ENCODE measurements around the gene YWHAB.

Gene YWHAB

GRCh38 chr20:44894959-44895358 is 9.5 kb downstream of the YWHAB start:
- Histone ChIP-seq H2AFZ (ENCODE audit: low read length) (no peak overlapping the region), H3K9me3 (ENCODE audit: low read length) (no peaks in the 10 kb centered on the region), H3K27ac (ENCODE audit: low read depth, low read length, poor library complexity, severe bottlenecking) (no peak overlapping the region), H3K9ac (ENCODE audit: low read length) (no peak overlapping the region), H3K36me3 (ENCODE audit: insufficient read depth, low read length) (peaks cover 64% of the 10 kb centered on the region), H3K4me3 (ENCODE audit: low read depth, low read length, poor library complexity, severe bottlenecking) (no peak overlapping the region), H3K27me3 (ENCODE audit: insufficient read depth, low read length) (no peaks in the 10 kb centered on the region), H3K79me2 (ENCODE audit: insufficient read depth, low read length) (peaks cover 99% of the 10 kb centered on the region), H4K20me1 (ENCODE audit: insufficient read depth, low read length) (peaks cover 10% of the 10 kb centered on the region; the same call in 1 of the 2 replicates), H3F3A (ENCODE audit: insufficient read depth, low read length) (no peaks in the 10 kb centered on the region), H3K4me2 (ENCODE audit: low read length) (no peak overlapping the region), H3K4me1 (ENCODE audit: insufficient read depth, low read length, severe bottlenecking) (peaks cover 15% of the 10 kb centered on the region), H3K9me2 (ENCODE audit: low read depth, low read length) (no peaks in the 10 kb centered on the region)
- TF ChIP-seq CTCF (IDR thresholded peaks at IDR 0.05; ENCODE audit: low read length) (no peak), EZH2 (IDR thresholded peaks at IDR 0.05; ENCODE audit: borderline replicate concordance, low read length) (no peak)

- no peak overlapping the region for H3K9ac ChIP-seq (ENCODE audit: low read length)
- peaks cover 10% of the 10 kb centered on the region; the same call in 1 of the 2 replicates for H4K20me1 ChIP-seq (ENCODE audit: insufficient read depth, low read length)
- H3K27ac ChIP-seq (ENCODE audit: low read depth, low read length, poor library complexity, severe bottlenecking): no peak overlapping the region
- H3K79me2 ChIP-seq (ENCODE audit: insufficient read depth, low read length): peaks cover 95% of the 10 kb centered on the region
- H3K4me1 ChIP-seq (ENCODE audit: insufficient read depth, low read length, severe bottlenecking): peaks cover 13% of the 10 kb centered on the region
- no peaks in the 10 kb centered on the region for H3K9me2 ChIP-seq (ENCODE audit: low read depth, low read length)
- TF ChIP-seq EZH2 (IDR thresholded peaks at IDR 0.05; ENCODE audit: borderline replicate concordance, low read length) (no peak), CTCF (IDR thresholded peaks at IDR 0.05; ENCODE audit: low read length) (no peak)
- peaks cover 67% of the 10 kb centered on the region for H3K36me3 ChIP-seq (ENCODE audit: insufficient read depth, low read length)
- H3K4me3 ChIP-seq (ENCODE audit: low read depth, low read length, poor library complexity, severe bottlenecking): no peak overlapping the region
- H2AFZ ChIP-seq (ENCODE audit: low read length): no peak overlapping the region
- no peaks in the 10 kb centered on the region for H3K27me3 ChIP-seq (ENCODE audit: insufficient read depth, low read length)
- no peaks in the 10 kb centered on the region for H3K9me3 ChIP-seq (ENCODE audit: low read length)
- H3F3A ChIP-seq (ENCODE audit: insufficient read depth, low read length): no peaks in the 10 kb centered on the region
- no peak overlapping the region for H3K4me2 ChIP-seq (ENCODE audit: low read length)
These were observed 11.1 kb downstream of the YWHAB start for GRCh38 chr20:44896583-44896982.

- Histone ChIP-seq H3K27me3 (ENCODE audit: insufficient read depth, low read length) (no peaks in the 10 kb centered on the region), H3K9ac (ENCODE audit: low read length) (no peak overlapping the region), H3K9me3 (ENCODE audit: low read length) (no peaks in the 10 kb centered on the region), H3K27ac (ENCODE audit: low read depth, low read length, poor library complexity, severe bottlenecking) (no peak overlapping the region), H3K4me1 (ENCODE audit: insufficient read depth, low read length, severe bottlenecking) (peaks cover 13% of the 10 kb centered on the region), H3K4me3 (ENCODE audit: low read depth, low read length, poor library complexity, severe bottlenecking) (no peak overlapping the region), H3K79me2 (ENCODE audit: insufficient read depth, low read length) (peaks cover 90% of the 10 kb centered on the region), H2AFZ (ENCODE audit: low read length) (no peak overlapping the region), H3F3A (ENCODE audit: insufficient read depth, low read length) (no peaks in the 10 kb centered on the region), H3K36me3 (ENCODE audit: insufficient read depth, low read length) (peaks cover 67% of the 10 kb centered on the region), H3K9me2 (ENCODE audit: low read depth, low read length) (no peaks in the 10 kb centered on the region), H4K20me1 (ENCODE audit: insufficient read depth, low read length) (peaks cover 10% of the 10 kb centered on the region; the same call in 1 of the 2 replicates), H3K4me2 (ENCODE audit: low read length) (no peak overlapping the region)
- no peak for TF ChIP-seq EZH2 (IDR thresholded peaks at IDR 0.05; ENCODE audit: borderline replicate concordance, low read length)
- no peak for TF ChIP-seq CTCF (IDR thresholded peaks at IDR 0.05; ENCODE audit: low read length)
These were observed 11.6 kb downstream of the YWHAB start for GRCh38 chr20:44897133-44897532.

Measured in OCI-LY1 (cell line).